Activated T-helper 1 cell treated with Interleukin-2 at 50 U/mL for 16 hours (primary cell): ENCODE results near the gene B3GNT9.

ENCODE experiments used
- DNase-seq: peaks from one replicate; pipeline ENCODE4 v3.0.0-alpha.2; 2020; ENCODE audit warnings: low read depth

The B3GNT9 gene

GRCh38 chr16:67112591-67113399 is 38.0 kb downstream of the B3GNT9 start:
- no peak for DNase-seq

GRCh38 chr16:67111951-67112444 is 38.8 kb downstream of the B3GNT9 start:
- DNase-seq, result no peak

GRCh38 chr16:67109407-67110135 is 41.2 kb downstream of the B3GNT9 start, which contains the start of gene PHAF1:
Gene PHAF1 (plus strand): TSS chr16:67109941. CDS start chr16:67110176, 235 bp downstream.
- peak; percentile 96 for DNase-seq

GRCh38 chr16:67108931-67109406 is 41.8 kb downstream of the B3GNT9 start:
- DNase-seq, result no peak

GRCh38 chr16:67108489-67108888 is 42.3 kb downstream of the B3GNT9 start:
- DNase-seq, result no peak

GRCh38 chr16:67105881-67106280 is 44.9 kb downstream of the B3GNT9 start:
- no peak for DNase-seq

- DNase-seq, result no peak
Observed at GRCh38 chr16:67105246-67105645, 45.6 kb downstream of the B3GNT9 start.

- DNase-seq, result no peak
Observed at GRCh38 chr16:67104845-67105244, 46.0 kb downstream of the B3GNT9 start.

- DNase-seq, result no peak
Observed at GRCh38 chr16:67104061-67104460, 46.7 kb downstream of the B3GNT9 start.

GRCh38 chr16:67101311-67102082 is 49.3 kb downstream of the B3GNT9 start:
- no peak for DNase-seq

- no peak for DNase-seq
Observed at GRCh38 chr16:67100569-67101310, 50.1 kb downstream of the B3GNT9 start.

GRCh38 chr16:67098599-67098998 is 52.2 kb downstream of the B3GNT9 start:
- DNase-seq, result no peak
